Fibroblast of villous mesenchyme (primary cell): ENCODE measurements around the gene PLB1. TPM values are rescaled to one million over a fixed set of nuclear protein-coding genes. Genes with fewer than 3 reads are reported as not detected.

Experiments used
- DNase-seq: peaks from one replicate; pipeline ENCODE4 v3.0.0-alpha.2; 2010; ENCODE audit warnings: low read depth
- H3K4me3 ChIP-seq: 2 replicates; pipeline ENCODE4 v1.5.1; 2011; ENCODE audit warnings: low read depth, mild to moderate bottlenecking, low read length
- total RNA-seq: library from RNA; depleted of rRNA; stranded (reverse); fragments of >200 nt; gene quantifications from 2 replicates; pipeline ENCODE4 v1.2.3, GENCODE V29; 2012
- TF ChIP-seq, protein P1 (sequence below): IDR thresholded peaks from 2 replicates; pipeline ENCODE4 v1.5.1; 2012; ENCODE audit warnings: low read depth, mild to moderate bottlenecking, low read length; ENCODE audit not compliant: insufficient read depth

Gene PLB1
- total RNA-seq, 1 donor, result 3.0 TPM

DNA sequence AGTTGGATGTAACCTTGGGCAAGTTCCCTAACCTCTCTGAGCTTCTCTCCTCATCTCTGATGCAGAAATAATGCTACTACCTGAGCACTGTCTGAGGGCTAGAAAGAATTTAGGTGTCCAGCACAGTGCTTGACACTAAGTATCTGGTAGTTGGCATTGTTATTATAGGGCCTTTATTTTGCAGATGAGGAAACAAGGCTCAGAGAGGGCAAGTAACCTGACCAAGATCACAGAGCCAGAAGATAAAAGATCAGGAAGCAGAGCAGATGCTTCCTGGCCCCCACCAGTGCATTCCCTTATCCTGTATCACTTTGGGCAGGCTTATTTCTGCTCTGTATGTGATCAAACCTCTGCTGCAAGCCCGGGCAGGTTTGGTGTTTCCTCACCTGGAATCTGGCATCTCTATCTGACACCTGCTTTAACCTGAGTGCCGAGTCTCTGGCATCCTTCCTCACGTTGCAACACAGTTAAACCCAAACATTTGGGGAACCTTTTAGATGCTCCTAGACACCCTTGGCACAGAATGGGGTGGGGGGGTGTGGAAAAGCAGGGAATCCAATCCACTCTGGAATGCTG is 69.9 kb downstream of the PLB1 start:
- no peak for DNase-seq
- H3K4me3 ChIP-seq, result no peak overlapping the region
- TF ChIP-seq, protein P1, sequence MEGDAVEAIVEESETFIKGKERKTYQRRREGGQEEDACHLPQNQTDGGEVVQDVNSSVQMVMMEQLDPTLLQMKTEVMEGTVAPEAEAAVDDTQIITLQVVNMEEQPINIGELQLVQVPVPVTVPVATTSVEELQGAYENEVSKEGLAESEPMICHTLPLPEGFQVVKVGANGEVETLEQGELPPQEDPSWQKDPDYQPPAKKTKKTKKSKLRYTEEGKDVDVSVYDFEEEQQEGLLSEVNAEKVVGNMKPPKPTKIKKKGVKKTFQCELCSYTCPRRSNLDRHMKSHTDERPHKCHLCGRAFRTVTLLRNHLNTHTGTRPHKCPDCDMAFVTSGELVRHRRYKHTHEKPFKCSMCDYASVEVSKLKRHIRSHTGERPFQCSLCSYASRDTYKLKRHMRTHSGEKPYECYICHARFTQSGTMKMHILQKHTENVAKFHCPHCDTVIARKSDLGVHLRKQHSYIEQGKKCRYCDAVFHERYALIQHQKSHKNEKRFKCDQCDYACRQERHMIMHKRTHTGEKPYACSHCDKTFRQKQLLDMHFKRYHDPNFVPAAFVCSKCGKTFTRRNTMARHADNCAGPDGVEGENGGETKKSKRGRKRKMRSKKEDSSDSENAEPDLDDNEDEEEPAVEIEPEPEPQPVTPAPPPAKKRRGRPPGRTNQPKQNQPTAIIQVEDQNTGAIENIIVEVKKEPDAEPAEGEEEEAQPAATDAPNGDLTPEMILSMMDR, result no peak

DNA sequence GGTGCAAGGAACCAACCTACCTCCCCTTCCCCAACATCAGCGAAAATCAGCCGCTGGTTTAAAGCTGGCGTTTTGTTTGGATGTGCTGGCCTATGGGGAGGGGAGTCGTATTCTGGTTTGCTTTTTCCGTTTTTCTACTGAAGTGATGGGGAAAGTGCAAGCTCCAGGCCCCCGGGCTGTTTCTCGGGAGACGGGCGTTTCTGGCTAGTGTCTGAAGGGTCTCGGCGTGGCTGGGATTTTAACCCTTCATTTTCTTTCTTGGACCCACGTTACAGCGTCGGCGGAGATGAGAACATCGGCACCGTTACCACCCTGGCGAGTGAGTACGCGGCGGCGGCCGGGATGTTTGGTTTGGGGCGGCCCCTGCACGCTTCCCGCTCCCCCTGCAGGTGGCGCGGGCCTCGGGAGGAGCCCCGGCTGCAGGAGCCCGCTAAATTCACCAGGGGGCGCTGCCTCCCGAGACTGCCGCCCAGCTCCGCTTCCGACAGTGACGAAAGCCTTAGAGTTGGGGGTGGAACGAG is 70.7 kb downstream of the PLB1 start:
- H3K4me3 ChIP-seq, result peak overlapping the region; percentile 63
- peak; percentile 79 for DNase-seq
- TF ChIP-seq, protein P1, result peak; percentile 99

GRCh38 chr2:28567061-28567471 is 71.2 kb downstream of the PLB1 start:
- no peak for DNase-seq
- peak overlapping the region; percentile 63 for H3K4me3 ChIP-seq
- TF ChIP-seq, protein P1, result no peak

- TF ChIP-seq, protein P1, result no peak
These were observed 72.2 kb downstream of the PLB1 start for GRCh38 chr2:28568036-28568435.

DNA sequence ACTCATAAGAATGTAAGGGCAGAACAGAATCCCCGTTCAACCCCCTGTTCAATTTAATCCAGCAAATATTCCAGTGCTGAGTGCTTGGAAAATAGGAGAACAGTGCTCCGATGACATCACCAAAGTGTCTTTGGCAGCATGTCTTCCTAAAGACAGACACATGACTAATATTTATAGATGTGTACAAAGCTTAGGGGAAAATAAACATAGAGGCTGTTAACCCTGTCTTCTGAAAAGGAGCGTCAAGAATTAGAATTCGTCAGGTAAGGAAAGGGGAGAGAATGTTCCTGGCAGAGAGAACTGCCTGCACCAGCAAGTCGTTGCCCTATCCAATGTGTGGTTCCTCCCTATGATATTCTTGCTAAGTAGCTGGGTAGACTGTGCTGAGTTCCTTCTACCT is 72.7 kb downstream of the PLB1 start:
- no peak for DNase-seq
- no peak overlapping the region for H3K4me3 ChIP-seq
- TF ChIP-seq, protein P1, result no peak

More at GRCh38 chr2:28568036-28568435, 72.2 kb downstream of the PLB1 start:
- no peak overlapping the region for H3K4me3 ChIP-seq
- DNase-seq, result no peak

DNA sequence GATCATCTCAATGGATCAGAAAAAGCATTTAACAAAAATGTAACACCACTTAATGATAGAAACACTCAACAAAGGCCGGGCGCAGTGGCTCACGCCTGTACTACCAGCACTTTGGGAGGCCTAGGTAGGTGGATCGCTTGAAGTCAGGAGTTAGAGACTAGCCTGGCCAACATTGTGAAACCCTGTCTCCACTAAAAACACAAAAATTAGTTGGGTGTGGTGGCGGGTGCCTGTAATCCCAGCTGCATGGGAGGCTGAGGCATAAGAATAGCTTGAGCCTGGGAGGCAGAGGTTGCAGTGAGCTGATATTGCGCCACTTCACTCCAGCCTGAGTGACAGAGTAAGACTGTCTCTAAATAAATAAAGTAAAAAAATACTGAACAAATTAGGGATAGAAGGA is 74.6 kb downstream of the PLB1 start:
- no peak overlapping the region for H3K4me3 ChIP-seq
- TF ChIP-seq, protein P1, result no peak
- DNase-seq, result no peak

DNA sequence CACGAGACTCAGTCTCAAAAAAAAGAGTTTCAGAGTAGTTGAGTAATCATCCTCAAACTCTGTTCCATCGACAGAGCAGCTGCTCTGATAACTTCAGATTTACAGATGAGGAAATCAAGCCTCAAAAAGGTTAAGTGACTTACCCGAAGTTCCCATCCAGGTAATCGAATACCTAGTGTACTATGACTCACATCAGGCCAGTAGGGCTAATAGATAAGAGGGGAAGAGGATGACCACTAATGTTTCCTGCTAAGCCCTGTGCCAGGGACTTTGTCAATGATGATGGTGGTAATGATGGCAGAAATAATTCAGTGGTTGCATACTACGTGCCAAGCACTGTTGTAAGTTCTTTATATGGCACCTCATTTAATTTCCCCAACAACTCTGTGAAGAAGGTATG is 80.9 kb downstream of the PLB1 start:
- TF ChIP-seq, protein P1, result no peak
- DNase-seq, result no peak
- no peak overlapping the region for H3K4me3 ChIP-seq
